ENCODE measurements around the gene ILK. TPM values are rescaled to one million over a fixed set of nuclear protein-coding genes. Genes with fewer than 3 reads are reported as not detected.
A peak's percentile ranks its signal among the peaks of the same experiment; 100 is the strongest.

Gene ILK
- 167 TPM for total RNA-seq

- DNase-seq: peak; percentile 95
These were observed at the start of gene ILK, which contains the start of gene RRP8 for GRCh38 chr11:6603287-6604080. Gene ILK (plus strand): TSS chr11:6603774. CDS start chr11:6604272, 498 bp downstream. Gene RRP8 (minus strand): TSS chr11:6603616. CDS start chr11:6603502, 114 bp downstream.

GRCh38 chr11:6554828-6555706 lies 48.5 kb upstream of the ILK start:
- DNase-seq: no peak

DNA sequence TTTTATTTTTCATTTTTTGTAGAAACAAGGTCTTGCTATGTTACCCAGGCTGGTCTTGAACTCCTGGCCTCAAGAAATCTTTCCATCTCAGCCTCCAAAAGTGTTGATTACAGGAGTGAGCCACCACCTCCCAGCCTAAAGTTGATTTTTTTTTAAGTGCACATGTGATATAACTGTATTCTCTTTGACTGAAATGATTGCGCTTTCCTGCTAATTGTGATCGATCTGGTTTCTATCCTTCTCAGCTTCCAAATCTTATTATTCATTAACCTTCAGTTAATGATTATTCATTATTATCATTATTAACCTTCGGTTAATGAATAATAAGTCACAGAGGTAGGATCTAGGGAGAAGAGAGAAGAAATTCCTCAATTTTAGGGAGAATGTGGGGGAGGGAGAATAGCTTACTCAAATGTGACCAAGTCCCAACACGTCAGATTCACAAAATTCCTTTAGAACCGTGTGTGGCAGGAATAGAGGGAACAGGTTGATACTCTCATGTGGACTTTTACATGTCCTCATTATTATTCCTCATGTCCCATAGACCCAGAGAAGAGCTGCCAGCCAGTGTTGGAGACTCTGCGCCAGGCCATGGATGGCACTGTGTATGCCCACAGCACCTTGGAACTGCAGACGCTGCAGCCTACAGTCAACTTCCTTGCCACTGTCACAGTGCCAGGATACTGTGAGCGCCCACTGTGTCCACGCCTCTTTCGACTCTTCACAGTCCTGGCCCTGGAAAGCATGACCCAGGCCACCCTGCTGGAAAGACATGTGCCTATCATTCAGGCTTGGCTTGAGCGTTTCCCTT lies 47.2 kb upstream of the ILK start:
- DNase-seq: no peak

DNA sequence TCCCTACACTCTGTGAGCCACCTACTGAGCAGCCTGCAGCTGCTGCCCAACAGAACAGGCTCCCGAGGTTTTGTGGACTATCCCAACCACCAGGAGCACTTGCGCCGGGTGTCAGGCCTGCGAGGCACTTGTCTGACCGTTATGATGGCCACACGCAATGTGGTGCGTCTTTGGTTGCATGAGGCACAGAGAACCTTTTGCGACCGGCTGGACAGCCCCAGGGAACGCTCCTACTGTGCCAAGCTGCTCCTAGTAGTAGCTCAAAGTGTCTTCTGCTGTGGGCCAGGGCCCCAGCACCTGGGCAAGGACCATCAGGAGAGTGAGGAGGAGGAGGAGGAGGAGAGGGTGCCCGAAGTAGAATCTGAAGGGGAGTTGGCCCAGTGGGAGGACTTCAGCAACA lies 46.5 kb upstream of the ILK start:
- DNase-seq: no peak

DNA sequence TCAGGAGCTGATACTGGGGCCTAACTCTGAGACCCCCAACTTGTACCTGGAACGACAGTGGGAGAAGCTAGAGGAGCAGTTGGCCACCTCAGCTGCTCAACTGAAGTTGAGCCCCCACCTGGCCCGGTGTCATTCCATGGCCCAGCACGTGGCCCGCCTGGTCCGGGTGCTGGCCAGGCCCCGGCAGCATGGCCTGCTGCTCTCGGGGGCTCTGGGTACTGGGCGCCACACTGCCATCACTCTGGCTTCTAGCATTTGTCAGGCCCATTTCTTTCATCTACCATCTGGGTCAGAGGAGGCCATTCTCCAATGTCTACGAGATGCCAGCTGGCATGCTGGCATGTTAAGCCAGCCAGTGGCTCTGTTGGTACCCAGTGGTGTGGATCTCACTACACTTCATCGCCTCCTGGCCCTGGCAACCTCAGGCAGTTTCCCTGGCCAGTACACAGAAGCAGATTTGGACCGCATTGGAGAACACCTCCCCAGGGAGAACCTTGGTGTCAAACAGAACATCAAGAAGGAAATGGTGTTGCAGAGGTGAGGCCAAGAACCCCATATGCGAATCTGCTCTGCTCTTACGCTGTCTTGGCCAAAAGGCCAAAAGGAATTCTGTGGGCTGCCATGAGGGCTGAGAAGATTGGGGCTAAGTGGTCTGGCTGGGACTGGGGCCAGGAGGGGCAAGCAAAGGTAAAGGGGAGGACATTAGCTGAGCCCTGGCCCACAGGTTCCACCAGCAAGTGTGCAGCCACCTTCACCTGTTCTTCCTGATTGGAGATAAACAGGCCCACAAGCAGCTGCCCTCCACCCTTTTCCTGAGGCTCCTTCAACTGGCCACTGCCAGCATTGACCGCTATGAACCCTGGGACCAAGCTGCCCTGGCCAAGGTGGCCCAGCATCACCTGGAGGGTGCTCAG lies 45.6 kb upstream of the ILK start:
- DNase-seq: no peak

- DNase-seq: peak; percentile 46
These were observed 44.2 kb upstream of the ILK start for GRCh38 chr11:6559369-6559768.

- no peak for DNase-seq
These were observed 42.3 kb upstream of the ILK start for GRCh38 chr11:6561288-6561687.

GRCh38 chr11:6563121-6563619 lies 40.4 kb upstream of the ILK start:
- DNase-seq: no peak

DNA sequence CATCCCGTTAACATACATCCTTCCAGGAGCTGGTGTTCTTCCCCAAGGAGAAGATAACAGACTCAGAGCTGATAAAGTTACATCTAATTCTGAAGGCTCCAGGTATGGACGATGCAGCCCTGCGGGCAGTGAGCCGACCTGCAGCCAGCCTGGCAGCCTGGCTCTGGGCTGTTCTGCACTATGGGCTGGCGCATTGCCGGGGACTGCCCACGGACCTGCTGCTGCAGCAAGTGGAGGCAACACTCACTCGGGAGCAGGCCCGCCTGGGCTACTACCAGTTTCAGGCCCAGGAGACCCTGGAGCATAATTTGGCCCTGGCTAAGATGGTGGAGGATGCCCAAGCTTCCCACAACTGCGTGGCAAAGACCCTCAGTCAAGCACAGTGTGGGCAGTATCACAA lies 39.9 kb upstream of the ILK start:
- DNase-seq: no peak

GRCh38 chr11:6565325-6565724 lies 38.2 kb upstream of the ILK start:
- no peak for DNase-seq

- DNase-seq: no peak
These were observed 37.4 kb upstream of the ILK start for GRCh38 chr11:6565988-6566703.

GRCh38 chr11:6566704-6567370 lies 36.7 kb upstream of the ILK start:
- DNase-seq: no peak

GRCh38 chr11:6567371-6567745 lies 36.2 kb upstream of the ILK start:
- DNase-seq: no peak

DNA sequence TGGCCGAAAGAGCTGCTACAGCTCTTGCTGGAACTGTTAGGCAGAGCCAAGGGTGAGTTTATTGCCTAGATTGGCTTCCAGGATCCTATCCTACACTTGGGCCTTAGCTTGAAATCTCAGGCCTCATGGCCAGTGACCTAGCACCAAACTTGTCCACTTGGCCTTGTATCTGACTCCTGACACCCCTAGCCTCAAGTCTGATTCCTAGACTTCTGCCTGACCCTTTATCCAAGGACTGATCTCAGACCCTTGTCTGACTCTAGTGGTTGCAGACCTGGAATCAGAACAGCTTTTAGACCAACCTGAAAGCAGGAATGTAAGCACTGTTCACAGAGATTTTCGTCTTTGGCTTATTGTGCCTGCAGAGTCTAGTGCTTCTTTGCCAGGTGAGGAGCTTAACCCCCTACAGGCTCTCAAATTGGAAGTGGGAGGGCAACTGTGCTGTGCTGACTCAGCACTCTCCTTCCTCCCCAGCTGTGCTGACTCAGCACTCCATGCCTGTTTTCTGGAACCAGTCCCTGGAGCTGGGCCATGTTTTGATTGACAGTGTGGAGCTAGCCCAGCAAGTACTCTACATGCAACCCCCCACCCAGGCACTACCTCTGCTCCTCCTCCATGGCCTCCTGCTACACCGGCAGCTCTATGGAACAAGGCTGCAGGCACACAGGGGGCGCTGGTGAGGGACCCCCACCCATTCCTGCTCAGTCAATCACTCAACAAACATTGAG lies 35.2 kb upstream of the ILK start:
- DNase-seq: peak; percentile 84

GRCh38 chr11:6569706-6570105 lies 33.9 kb upstream of the ILK start:
- DNase-seq: no peak

DNA sequence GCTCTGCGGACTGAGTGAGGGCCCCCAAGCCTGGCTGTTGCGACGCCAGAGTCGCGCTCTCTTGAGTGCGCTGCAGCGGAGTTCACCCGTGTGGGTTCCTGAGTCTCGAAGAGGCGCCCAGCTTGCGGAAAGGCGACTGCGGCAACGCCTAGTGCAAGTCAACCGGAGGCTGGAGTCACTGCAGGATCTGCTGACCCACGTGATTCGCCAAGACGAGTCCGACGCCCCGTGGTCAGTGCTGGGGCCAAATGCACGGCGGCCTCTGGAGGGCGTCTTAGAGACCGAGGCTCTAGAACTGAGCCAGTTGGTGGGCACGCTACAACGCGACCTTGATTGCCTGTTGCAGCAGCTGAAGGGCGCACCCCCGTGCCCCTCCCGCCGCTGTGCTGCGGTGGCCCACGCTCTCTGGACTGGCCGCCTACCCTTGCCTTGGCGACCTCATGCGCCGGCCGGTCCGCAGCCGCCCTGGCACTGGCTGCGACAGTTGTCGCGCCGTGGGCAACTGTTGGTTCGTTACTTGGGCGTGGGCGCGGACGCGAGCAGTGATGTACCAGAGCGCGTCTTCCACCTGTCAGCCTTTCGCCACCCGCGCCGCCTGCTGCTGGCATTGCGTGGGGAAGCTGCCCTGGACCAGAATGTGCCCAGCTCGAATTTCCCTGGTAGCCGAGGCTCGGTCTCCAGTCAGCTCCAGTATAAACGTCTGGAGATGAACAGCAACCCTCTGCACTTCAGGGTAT lies 32.7 kb upstream of the ILK start:
- DNase-seq: peak; percentile 54

GRCh38 chr11:6571434-6572008 lies 32.1 kb upstream of the ILK start:
- no peak for DNase-seq

DNA sequence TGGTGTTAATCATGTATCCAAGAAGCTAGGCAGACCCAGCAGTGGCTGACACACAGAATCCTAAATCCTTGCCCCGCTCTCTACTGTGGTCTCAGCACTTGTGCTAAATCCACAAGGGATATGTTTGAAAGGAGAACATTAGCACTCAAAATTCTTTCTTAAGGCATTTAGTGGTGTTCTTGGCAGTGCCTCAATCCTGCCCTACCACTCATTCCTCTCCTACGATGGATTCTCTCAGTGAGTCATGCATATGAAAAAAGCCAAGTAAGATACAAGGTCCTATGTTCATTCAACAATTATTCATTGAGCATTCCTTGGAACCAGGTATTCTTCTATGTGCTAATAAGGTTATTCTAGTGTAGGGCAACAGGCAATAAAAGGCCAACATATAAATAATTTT lies 31.4 kb upstream of the ILK start:
- DNase-seq: no peak
